Erythroblast (primary cell): Measurements from ENCODE around the gene SNRNP35.

Experiments
- GATA1 ChIP-seq: IDR thresholded peaks from 2 replicates; pipeline ENCODE4 v1.6.1; 2011; ENCODE audit warnings: low read depth, mild to moderate bottlenecking, control low read depth, low read length, moderate library complexity
- POLR2A ChIP-seq: IDR thresholded peaks from 2 replicates; pipeline ENCODE4 v1.6.1; 2011; ENCODE audit warnings: mild to moderate bottlenecking, low read length

DNA sequence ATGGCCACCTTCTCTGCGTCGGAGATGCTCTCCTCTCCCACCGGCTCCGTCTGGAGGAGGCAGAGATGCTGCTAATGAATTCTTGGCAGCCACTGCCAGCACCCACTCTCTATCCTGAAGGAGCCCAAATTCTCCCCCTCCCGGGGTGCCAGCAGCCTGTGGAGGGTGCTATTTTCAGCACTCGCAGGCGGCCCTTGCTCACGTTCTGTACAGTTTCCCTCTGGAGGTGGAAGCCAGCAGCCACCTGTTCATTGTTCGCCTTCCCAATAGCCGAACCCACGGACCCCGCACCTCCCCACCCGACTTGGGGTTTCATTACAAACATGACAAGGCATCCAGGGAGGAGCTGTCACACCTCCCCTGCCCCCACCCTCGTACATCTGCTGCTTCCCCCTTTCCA lies 27.8 kb downstream of the SNRNP35 start:
- TF ChIP-seq POLR2A (no peak), GATA1 (no peak)
